AG04450 (cell line): ENCODE measurements around the gene TRIM67. TPM values are rescaled to one million over a fixed set of nuclear protein-coding genes. Genes with fewer than 3 reads are reported as not detected.

Source experiments
- CTCF ChIA-PET: fragments of 300-600, 350-600 bp; formaldehyde crosslinking; extraction: SDS; loops from one replicate; lab custom pipeline; 2022; ENCODE audit warnings: antibody characterized with exemption, inconsistent platforms; lab: Charles Lee
- POLR2A ChIA-PET: fragments of 350-600 bp; formaldehyde crosslinking; extraction: SDS; loops from one replicate; lab custom pipeline; 2021; ENCODE audit warnings: antibody characterized with exemption, inconsistent platforms; lab: Yijun Ruan, JAX
- DNase-seq: peaks from one replicate; pipeline ENCODE4 v3.0.0-alpha.2; 2011; ENCODE audit warnings: low read depth, low spot score
- H3K27ac ChIP-seq: one replicate; pipeline ENCODE4 v1.5.1; 2012; ENCODE audit warnings: low read depth, low read length, control low read depth
- H3K27me3 ChIP-seq: one replicate; pipeline ENCODE4 v1.6.0; 2012; ENCODE audit warnings: low read length; ENCODE audit not compliant: control insufficient read depth, insufficient read depth
- H3K4me3 ChIP-seq: 2 replicates; pipeline ENCODE4 v1.5.1; 2011; ENCODE audit warnings: mild to moderate bottlenecking, low read depth, low read length, control low read depth
- H3K9me3 ChIP-seq: 2 replicates; pipeline ENCODE4 v1.5.1; 2012; ENCODE audit warnings: low read length; ENCODE audit not compliant: control insufficient read depth, insufficient read depth
- polyA plus RNA-seq: library from polyadenylated mRNA; depleted of rRNA; stranded (reverse); fragments of >200 nt; gene quantifications from 2 replicates; pipeline ENCODE4 v1.2.3, GENCODE V29; 2011
- TF ChIP-seq, protein P1 (sequence below): IDR thresholded peaks from 2 replicates; pipeline ENCODE4 v1.5.1; 2011; ENCODE audit warnings: low read depth, low read length, control low read depth, inconsistent platforms

The TRIM67 gene
- polyA plus RNA-seq, 1 experiment: not detected

DNA sequence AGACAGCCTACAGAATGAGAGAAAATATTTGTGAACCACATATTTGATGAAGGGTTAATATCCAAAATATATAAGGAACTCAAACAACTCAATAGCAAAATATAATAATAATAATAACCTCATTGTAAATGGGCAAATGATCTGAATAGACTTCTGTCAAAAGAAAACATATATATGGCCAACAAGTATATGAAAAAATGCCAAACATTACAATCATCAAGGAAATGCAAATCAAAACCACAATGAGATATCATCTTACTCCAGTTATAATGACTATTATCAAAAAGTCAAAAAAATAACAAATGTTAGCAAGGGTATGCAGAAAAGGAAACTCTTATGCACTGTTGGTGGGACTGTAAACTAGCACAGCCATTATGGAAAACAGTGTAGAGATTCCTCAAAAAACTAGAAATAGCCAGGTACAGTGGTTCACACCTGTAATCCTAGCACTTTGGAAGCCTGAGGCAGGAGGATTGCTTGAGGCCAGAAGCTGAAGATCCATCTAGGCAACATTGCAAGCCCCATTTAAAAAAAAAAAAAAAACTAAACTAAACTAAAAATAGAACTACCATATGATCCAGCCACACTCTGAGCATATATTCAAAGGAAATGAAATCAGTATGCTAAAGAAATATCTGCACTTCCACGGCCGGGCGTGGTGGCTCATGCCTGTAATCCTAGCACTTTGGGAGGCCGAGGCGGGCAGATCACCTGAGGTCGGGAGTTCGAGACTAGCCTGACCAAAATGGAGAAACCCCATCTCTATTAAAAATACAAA, 17.3 kb upstream of the TRIM67 start:
- TF ChIP-seq, protein P1, sequence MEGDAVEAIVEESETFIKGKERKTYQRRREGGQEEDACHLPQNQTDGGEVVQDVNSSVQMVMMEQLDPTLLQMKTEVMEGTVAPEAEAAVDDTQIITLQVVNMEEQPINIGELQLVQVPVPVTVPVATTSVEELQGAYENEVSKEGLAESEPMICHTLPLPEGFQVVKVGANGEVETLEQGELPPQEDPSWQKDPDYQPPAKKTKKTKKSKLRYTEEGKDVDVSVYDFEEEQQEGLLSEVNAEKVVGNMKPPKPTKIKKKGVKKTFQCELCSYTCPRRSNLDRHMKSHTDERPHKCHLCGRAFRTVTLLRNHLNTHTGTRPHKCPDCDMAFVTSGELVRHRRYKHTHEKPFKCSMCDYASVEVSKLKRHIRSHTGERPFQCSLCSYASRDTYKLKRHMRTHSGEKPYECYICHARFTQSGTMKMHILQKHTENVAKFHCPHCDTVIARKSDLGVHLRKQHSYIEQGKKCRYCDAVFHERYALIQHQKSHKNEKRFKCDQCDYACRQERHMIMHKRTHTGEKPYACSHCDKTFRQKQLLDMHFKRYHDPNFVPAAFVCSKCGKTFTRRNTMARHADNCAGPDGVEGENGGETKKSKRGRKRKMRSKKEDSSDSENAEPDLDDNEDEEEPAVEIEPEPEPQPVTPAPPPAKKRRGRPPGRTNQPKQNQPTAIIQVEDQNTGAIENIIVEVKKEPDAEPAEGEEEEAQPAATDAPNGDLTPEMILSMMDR: no peak
- no peak for DNase-seq
- H3K9me3 ChIP-seq: no peaks in the 10 kb centered on the region
- CTCF ChIA-PET: interaction anchor here (0.6 kb wide), 1 partner anchor 295 kb away, joined by 3 read pairs; no protein-coding TSS in a partner anchor
- no peak overlapping the region for H3K4me3 ChIP-seq
- POLR2A ChIA-PET: no interaction called here
- no peak overlapping the region for H3K27ac ChIP-seq
- peaks cover 7% of the 10 kb centered on the region for H3K27me3 ChIP-seq

DNA sequence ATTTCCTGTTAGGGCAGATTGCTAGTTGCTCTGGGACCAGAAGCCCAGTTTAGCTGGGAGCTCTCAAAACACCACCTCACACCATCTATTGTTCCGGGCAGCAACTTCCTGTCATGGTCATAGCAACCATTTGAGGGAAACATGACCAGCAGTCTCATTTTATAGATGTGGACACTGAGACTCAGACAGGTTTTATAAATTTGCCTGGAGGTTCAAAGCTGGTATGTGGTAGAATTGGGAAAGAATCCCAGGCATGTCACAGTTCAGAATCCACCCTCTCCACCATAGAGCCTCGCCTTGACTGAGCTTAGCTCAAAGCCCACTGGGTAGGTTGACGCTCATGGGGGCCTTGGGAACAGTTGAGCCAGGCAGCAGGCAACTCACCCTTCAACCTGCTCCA, 14.0 kb upstream of the TRIM67 start:
- Histone ChIP-seq H3K27me3 (peaks cover 5% of the 10 kb centered on the region), H3K4me3 (no peak overlapping the region), H3K9me3 (peaks cover 5% of the 10 kb centered on the region; the same call in 1 of the 2 replicates), H3K27ac (no peak overlapping the region)
- TF ChIP-seq, protein P1: no peak
- DNase-seq: no peak
- CTCF ChIA-PET: interaction anchor here (0.6 kb wide), 1 partner anchor 1589 kb away, joined by 4 read pairs; no protein-coding TSS in a partner anchor
- POLR2A ChIA-PET: no interaction called here

- Histone ChIP-seq H3K9me3 (peaks cover 5% of the 10 kb centered on the region; the same call in 1 of the 2 replicates), H3K27ac (no peak overlapping the region), H3K4me3 (no peak overlapping the region), H3K27me3 (peaks cover 4% of the 10 kb centered on the region)
- ChIA-PET CTCF (no interaction called here), POLR2A (no interaction called here)
- no peak for DNase-seq
- TF ChIP-seq, protein P1: no peak
Observed at GRCh38 chr1:231151811-231152210, 10.0 kb upstream of the TRIM67 start.

DNA sequence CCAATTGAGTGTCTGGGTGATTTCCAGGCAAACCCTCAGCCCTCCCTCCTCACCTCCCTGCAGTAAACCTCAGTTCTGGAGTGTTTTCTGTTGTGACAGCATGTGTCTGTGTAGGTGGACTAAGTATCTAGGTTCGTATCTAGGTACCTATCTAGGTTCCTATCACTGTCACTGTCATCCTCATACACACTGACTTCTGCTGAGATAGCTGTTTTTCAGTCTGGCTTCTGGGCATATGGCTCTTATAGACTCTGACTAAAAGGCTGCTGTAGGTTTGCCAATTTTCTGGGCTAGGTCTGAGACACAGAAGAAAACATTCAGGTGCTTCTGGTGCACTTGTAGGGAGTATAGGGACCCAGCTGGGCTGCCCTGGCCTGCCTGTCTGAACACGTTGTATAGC, 8.1 kb upstream of the TRIM67 start:
- CTCF ChIA-PET: interaction anchor here (0.6 kb wide), 1 partner anchor 33 kb away, joined by 3 read pairs; no protein-coding TSS in a partner anchor

GRCh38 chr1:231155808-231156207, 6.0 kb upstream of the TRIM67 start:
- CTCF ChIA-PET: no interaction called here
- DNase-seq: no peak

More for the DNA sequence above, 8.1 kb upstream of the TRIM67 start:
- Histone ChIP-seq H3K9me3 (peaks cover 5% of the 10 kb centered on the region; the same call in 1 of the 2 replicates), H3K27ac (no peak overlapping the region), H3K4me3 (no peak overlapping the region), H3K27me3 (no peaks in the 10 kb centered on the region)
- POLR2A ChIA-PET: no interaction called here
- TF ChIP-seq, protein P1: no peak
- no peak for DNase-seq

More at GRCh38 chr1:231155808-231156207, 6.0 kb upstream of the TRIM67 start:
- TF ChIP-seq, protein P1: no peak
- Histone ChIP-seq H3K27ac (no peak overlapping the region), H3K9me3 (peaks cover 7% of the 10 kb centered on the region), H3K27me3 (peaks cover 12% of the 10 kb centered on the region), H3K4me3 (no peak overlapping the region)
- POLR2A ChIA-PET: no interaction called here
